T-helper 22 cell (primary cell): Measurements from ENCODE around the gene KCTD20.

Source experiments
- DNase-seq: peaks from one replicate; pipeline ENCODE4 v3.0.0-alpha.2; 2020; ENCODE audit warnings: low read depth

KCTD20 gene

DNA sequence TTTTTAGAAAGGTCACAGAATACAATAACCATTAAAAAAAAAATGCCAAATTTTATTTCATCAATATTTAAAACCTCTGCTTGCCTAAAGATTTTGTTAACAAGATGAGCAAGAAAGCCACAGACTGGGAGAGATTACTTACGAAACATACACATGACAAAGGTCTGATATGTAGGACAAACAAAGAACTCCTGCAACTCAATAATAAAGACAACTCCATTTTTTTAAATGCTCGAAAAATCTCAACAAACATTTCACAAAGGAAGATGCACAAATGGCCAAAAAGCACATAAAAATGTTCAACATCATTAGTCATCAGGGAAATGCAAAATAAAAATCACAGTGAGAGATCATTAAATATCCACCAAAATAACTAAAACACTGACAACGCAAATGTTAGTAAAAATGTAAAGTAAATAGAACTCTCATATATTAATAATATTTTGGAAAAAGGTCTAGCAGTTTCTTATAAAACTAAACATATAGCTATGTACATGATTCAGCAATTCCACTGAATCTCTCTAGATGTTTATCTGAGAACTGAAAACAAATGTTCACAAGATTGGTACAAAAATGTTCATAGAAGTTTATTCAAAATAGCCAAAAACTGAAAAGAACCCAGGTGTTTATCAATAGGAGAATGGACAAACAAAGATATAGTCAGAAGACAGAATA lies 94.2 kb downstream of the KCTD20 start:
- no peak for DNase-seq

DNA sequence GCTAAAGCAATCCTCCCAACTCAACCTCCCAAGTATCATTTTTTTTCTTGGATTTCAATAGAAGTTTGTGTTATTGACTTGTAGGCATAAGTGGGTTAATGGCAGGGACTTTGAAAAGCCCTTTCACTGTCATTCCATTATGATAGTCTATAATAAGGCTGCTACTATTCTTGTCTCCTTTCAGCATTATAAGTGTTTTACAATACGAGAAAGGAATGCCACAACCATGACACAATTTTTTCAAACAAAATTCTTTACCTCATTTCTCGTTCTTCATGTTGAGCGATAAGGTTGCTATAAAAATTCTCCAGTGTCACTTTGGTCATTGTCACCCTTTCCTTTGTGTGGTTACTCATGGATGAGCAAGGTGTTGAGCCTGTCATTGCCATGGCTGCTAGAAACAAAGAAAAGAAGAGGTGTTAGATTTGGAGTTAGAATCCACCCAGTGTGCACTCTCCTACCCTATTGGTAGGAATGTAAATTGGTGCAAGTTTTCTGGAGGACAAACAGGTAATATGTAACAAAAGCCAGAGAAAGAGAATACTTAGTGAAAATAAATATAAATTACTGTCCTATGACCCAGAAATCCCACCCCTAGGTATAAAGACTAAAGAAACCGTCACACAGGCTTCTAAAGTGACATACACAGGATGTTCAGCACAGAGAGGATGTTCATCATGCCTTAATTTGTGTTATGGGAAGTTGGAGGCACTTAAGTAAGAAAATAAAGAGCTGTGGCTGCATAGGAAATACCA lies 97.2 kb downstream of the KCTD20 start:
- DNase-seq, result no peak
